HL-60 (cell line): ENCODE results near the gene TAB3.

Experiments used
- POLR2AphosphoS5 ChIP-seq: IDR thresholded peaks from 2 replicates; pipeline ENCODE4 v1.6.1; 2012; ENCODE audit warnings: low read depth
- TF ChIP-seq, protein P1 (sequence below): IDR thresholded peaks from one replicate; pipeline ENCODE4 v1.5.1; 2011; ENCODE audit warnings: low read length, control low read depth, inconsistent platforms; ENCODE audit not compliant: insufficient read depth

DNA sequence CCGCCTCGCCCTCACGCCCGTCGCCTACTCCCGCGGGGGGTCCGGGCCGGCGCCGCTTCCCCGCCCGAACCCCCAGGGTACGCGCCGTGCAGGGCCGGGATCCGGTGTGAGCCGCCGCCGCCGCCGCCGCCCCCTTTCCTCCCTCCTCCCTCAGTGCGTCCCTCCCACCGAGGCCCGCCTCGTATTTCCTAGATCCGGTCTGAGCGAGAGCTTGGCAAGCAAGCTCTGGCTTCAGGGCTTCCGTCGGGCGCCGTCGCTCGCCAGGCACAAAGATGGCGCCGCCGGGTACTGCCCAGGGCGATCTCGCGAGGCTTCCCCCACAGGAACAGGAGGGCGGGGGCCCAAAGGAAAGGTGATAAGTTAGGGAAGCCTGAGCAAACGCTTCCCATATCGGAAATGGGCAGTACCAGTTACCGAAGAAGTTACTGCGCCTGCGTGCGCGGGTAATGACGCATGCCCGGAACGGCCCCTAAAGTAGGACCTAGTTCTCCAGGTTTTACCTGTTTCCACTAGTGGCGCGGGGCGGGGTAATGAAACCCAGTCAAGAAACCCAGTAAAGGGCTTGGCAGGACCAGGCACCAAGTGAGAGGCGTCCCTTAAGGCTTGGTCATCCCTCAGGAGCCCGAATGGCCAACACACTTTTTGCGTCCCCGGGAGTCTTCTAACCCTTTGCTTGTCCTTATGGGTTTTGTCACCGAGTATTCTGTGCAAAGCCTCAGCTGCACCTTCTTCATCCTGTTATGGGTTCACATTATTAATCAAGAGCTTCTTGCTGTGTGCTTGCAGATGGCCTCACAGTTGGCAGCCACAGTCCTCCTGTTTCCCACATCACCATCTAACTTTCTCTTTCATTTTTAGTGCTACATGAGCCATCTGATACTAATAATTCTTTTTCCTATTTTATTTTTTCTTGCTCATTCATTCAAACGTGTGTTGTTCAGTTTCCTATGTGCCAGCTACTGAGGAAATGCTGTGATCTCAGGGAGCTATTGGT, at the start of gene TAB3:
- TF ChIP-seq POLR2AphosphoS5: no peak
- TF ChIP-seq, protein P1, sequence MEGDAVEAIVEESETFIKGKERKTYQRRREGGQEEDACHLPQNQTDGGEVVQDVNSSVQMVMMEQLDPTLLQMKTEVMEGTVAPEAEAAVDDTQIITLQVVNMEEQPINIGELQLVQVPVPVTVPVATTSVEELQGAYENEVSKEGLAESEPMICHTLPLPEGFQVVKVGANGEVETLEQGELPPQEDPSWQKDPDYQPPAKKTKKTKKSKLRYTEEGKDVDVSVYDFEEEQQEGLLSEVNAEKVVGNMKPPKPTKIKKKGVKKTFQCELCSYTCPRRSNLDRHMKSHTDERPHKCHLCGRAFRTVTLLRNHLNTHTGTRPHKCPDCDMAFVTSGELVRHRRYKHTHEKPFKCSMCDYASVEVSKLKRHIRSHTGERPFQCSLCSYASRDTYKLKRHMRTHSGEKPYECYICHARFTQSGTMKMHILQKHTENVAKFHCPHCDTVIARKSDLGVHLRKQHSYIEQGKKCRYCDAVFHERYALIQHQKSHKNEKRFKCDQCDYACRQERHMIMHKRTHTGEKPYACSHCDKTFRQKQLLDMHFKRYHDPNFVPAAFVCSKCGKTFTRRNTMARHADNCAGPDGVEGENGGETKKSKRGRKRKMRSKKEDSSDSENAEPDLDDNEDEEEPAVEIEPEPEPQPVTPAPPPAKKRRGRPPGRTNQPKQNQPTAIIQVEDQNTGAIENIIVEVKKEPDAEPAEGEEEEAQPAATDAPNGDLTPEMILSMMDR: no peak
